K562 (cell line): ENCODE results near the gene NAA40. TPM values are rescaled to one million over a fixed set of nuclear protein-coding genes. Genes with fewer than 3 reads are reported as not detected.
A peak's percentile ranks its signal among the peaks of the same experiment; 100 is the strongest.

Experiments used
- CBX1 ChIP-seq: sonication (generic); IDR thresholded peaks from 2 replicates; pipeline ENCODE4 v1.6.1; 2016; ENCODE audit warnings: antibody characterized with exemption, low read depth, mild to moderate bottlenecking
- CTBP1 ChIP-seq: fragments of 450-650 bp; IDR thresholded peaks from 2 replicates; pipeline ENCODE4 v1.6.1; 2016; ENCODE audit warnings: borderline replicate concordance
- CXXC5 ChIP-seq: fragments of 250-450 bp; sonication (Bioruptor Pico); IDR thresholded peaks from 2 replicates; pipeline ENCODE4 v1.8.0; 2022; ENCODE audit warnings: inconsistent platforms, mild to moderate bottlenecking, moderate library complexity
- DIDO1 ChIP-seq: fragments of 450-650 bp; IDR thresholded peaks from 2 replicates; pipeline ENCODE4 v1.6.1; 2016; ENCODE audit warnings: low read depth, missing biosample characterization, missing genetic modification characterization
- ERF ChIP-seq: fragments of 450-650 bp; formaldehyde crosslinking; IDR thresholded peaks from 2 replicates; pipeline ENCODE4 v1.4.0; 2020; ENCODE audit warnings: mild to moderate bottlenecking, mixed read lengths
- ESRRB ChIP-seq: fragments of 250-450 bp; sonication (Bioruptor Pico); IDR thresholded peaks from 2 replicates; pipeline ENCODE4 v1.5.0; 2020; ENCODE audit warnings: mild to moderate bottlenecking, moderate library complexity, borderline replicate concordance
- LEF1 ChIP-seq: fragments of 450-650 bp; IDR thresholded peaks from 2 replicates; pipeline ENCODE4 v1.6.1; 2016; ENCODE audit warnings: mild to moderate bottlenecking
- NR2C2 ChIP-seq, 2 experiments: fragments of 200-800 bp in 1 of 2; sonication (Bioruptor generic) in 1 of 2; sonication (generic) in 1 of 2; formaldehyde crosslinking in 1 of 2; IDR thresholded peaks; 2 replicates each; pipeline versions ENCODE4 v1.6.1 to v1.8.0; 2016 to 2022; ENCODE audit warnings: mild to moderate bottlenecking in 1 of 2, missing compliant biosample characterization in 1 of 2, missing genetic modification characterization in 1 of 2, missing genetic modification reagents in 1 of 2
- PHB2 ChIP-seq: fragments of 450-650 bp; IDR thresholded peaks from 2 replicates; pipeline ENCODE4 v1.6.1; 2017; ENCODE audit warnings: low read depth
- TAF9B ChIP-seq: fragments of 450-650 bp; IDR thresholded peaks from 2 replicates; pipeline ENCODE4 v1.6.1; 2018; ENCODE audit warnings: mild to moderate bottlenecking; ENCODE audit not compliant: partially characterized antibody
- TEAD2 ChIP-seq: fragments of 450-650 bp; IDR thresholded peaks from 2 replicates; pipeline ENCODE4 v1.6.1; 2016; ENCODE audit warnings: missing genetic modification characterization, control low read depth, missing compliant biosample characterization
- ZC3H4 ChIP-seq: sonication (generic); formaldehyde crosslinking; IDR thresholded peaks from 2 replicates; pipeline ENCODE4 v1.9.0; 2021; ENCODE audit warnings: missing genetic modification reagents, borderline replicate concordance
- ZFPM2 ChIP-seq: fragments of 250-450 bp; sonication (Bioruptor Pico); IDR thresholded peaks from 2 replicates; pipeline ENCODE4 v1.5.1; 2022; ENCODE audit warnings: mild to moderate bottlenecking
- ZNF143 ChIP-seq: sonication (generic); formaldehyde crosslinking; IDR thresholded peaks from 2 replicates; pipeline ENCODE4 v1.9.0; 2022; ENCODE audit warnings: mild to moderate bottlenecking, missing genetic modification reagents
- ZNF384 ChIP-seq: IDR thresholded peaks from 2 replicates; pipeline ENCODE4 v1.6.1; 2012; ENCODE audit warnings: low read depth, low read length, improper control_type of control experiment
- polyA plus RNA-seq, 8 experiments: library from polyadenylated mRNA; depleted of rRNA in 4 of 8; stranded (reverse) in 5 of 8; unstranded in 3 of 8; fragments of >200 nt; fragmentation: Nextera tagmentation in 2 of 8; fragmentation: Illumina TruSeq in 1 of 8; extraction: Ambion mirVana in 2 of 8; extraction: Trizol in 1 of 8; gene quantifications; 2 replicates each; pipeline versions ENCODE4 v1.2.1 to v1.2.3, GENCODE V29; 2011 to 2014; ENCODE audit warnings: inconsistent platforms in 1 of 8, missing spikeins in 1 of 8
- total RNA-seq, 7 experiments: library from RNA; depleted of rRNA in 6 of 7; stranded (reverse); fragments of >200 nt in 6 of 7; fragmentation: Illumina TruSeq in 2 of 7; extraction: Trizol in 2 of 7; gene quantifications; 2 replicates each; pipeline versions ENCODE4 v1.2.1 to v1.2.3, GENCODE V29; 2011 to 2021; ENCODE audit warnings: low replicate concordance in 1 of 7
- TF ChIP-seq, protein P1 (sequence below), 2 experiments: fragments of 250-450 bp in 1 of 2; fragments of 450-650 bp in 1 of 2; sonication (Bioruptor Pico) in 1 of 2; IDR thresholded peaks; 2 replicates each; pipeline versions ENCODE4 v1.6.1 to v1.8.0; 2016 to 2021; ENCODE audit warnings: mild to moderate bottlenecking in 2 of 2, moderate library complexity in 2 of 2, missing compliant biosample characterization in 1 of 2, missing genetic modification characterization in 1 of 2
- TF ChIP-seq, protein P2 (sequence below): fragments of 450-650 bp; IDR thresholded peaks from 2 replicates; pipeline ENCODE4 v1.6.1; 2016; ENCODE audit warnings: low read depth, mild to moderate bottlenecking, moderate library complexity
- TF ChIP-seq, protein P3 (sequence below): IDR thresholded peaks from 3 replicates; pipeline ENCODE4 v1.6.1; 2011; ENCODE audit warnings: borderline replicate concordance, mild to moderate bottlenecking; ENCODE audit not compliant: insufficient read length, insufficient read depth
- TF ChIP-seq, protein P4 (sequence below): sonication (generic); formaldehyde crosslinking; IDR thresholded peaks from 2 replicates; pipeline ENCODE4 v1.8.0; 2022; ENCODE audit warnings: mild to moderate bottlenecking, low read depth, missing genetic modification reagents
- TF ChIP-seq, protein P5 (sequence below), 2 experiments: fragments of 450-650 bp; conservative IDR thresholded peaks; 2 replicates each; pipeline ENCODE4 v1.6.1; 2017; ENCODE audit warnings: mild to moderate bottlenecking in 2 of 2, moderate library complexity in 2 of 2
- TF ChIP-seq, protein P6 (sequence below): sonication (generic); formaldehyde crosslinking; IDR thresholded peaks from 2 replicates; pipeline ENCODE4 v1.5.0; 2020; ENCODE audit warnings: missing genetic modification reagents

The NAA40 gene
- total and polyA plus RNA-seq, 9 of the 15 experiments (the other 6 are each of a cell fraction or from before 2014, with no cell fraction given), result 6.2 to 39.0 (median 23.1) TPM

DNA sequence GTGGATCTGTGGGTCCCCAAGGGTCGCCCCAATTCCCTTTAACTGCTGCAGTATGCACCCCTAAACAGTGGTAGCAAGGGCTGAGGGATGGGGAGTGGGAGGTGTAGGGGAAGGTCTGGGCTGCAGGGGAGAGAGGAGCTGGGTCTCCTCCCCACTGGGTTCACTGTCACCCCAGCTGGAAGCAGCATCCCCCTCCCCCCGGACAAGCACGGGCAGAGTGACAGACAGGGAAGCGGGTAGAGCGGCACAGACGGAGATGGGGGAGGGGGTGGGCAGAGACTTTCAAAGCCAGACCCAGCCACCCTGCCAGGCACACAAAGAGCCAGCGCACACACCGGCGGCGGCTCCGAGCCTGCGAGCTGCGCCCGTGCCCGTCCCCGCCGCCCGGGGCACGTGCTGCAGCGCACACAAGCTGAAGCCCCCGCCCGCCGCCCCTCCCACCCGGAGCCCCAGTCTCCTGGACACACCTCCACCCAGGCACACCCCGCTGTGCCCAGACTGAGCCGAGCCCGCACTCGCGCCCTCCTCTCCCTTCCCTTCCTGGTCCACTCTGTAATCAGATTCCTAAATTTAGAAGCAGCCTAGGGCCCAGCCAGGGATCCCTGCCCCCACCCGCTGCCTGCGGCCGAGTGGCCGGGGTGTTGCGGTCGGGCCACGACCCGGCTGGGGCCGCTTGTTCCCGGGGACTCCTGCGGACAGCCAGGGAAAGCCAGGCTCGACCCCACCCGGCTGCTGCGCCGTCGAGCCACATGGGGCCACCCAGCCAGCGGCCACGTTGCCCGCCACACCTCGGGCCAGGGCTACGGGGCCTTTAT is 20.9 kb upstream of the NAA40 start (continued):
- TF ChIP-seq ESRRB (CRISPR knock-in tag) (no peak), TEAD2 (tag) (no peak), NR2C2 (CRISPR knock-in tag; IDR thresholded peaks at IDR 0.05) (no peak), NR2C2 (tag; IDR thresholded peaks at IDR 0.05) (no peak), ZNF384 (no peak), ERF (0 out of 2 replicates have a peak, but pooled peaks have one; percentile 33), LEF1 (peak; percentile 68), PHB2 (no peak), ZC3H4 (CRISPR knock-in tag) (no peak), CBX1 (0 out of 2 replicates have a peak, but pooled peaks have one; percentile 31), CTBP1 (peak; percentile 40; the same call in 1 of the 2 replicates), ZNF143 (CRISPR knock-in tag) (no peak), TAF9B (no peak), DIDO1 (tag) (no peak), ZFPM2 (CRISPR knock-in tag) (no peak), CXXC5 (peak; percentile 60)
- TF ChIP-seq, protein P1, sequence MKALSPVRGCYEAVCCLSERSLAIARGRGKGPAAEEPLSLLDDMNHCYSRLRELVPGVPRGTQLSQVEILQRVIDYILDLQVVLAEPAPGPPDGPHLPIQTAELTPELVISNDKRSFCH (CRISPR knock-in tag; IDR thresholded peaks at IDR 0.05), result no peak
- TF ChIP-seq, protein P1 (tag; IDR thresholded peaks at IDR 0.05), result peak; percentile 75; the same call in 1 of the 2 replicates
- TF ChIP-seq, protein P2, sequence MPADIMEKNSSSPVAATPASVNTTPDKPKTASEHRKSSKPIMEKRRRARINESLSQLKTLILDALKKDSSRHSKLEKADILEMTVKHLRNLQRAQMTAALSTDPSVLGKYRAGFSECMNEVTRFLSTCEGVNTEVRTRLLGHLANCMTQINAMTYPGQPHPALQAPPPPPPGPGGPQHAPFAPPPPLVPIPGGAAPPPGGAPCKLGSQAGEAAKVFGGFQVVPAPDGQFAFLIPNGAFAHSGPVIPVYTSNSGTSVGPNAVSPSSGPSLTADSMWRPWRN, result no peak
- TF ChIP-seq, protein P3, sequence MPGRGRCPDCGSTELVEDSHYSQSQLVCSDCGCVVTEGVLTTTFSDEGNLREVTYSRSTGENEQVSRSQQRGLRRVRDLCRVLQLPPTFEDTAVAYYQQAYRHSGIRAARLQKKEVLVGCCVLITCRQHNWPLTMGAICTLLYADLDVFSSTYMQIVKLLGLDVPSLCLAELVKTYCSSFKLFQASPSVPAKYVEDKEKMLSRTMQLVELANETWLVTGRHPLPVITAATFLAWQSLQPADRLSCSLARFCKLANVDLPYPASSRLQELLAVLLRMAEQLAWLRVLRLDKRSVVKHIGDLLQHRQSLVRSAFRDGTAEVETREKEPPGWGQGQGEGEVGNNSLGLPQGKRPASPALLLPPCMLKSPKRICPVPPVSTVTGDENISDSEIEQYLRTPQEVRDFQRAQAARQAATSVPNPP, result no peak
- TF ChIP-seq, protein P4, sequence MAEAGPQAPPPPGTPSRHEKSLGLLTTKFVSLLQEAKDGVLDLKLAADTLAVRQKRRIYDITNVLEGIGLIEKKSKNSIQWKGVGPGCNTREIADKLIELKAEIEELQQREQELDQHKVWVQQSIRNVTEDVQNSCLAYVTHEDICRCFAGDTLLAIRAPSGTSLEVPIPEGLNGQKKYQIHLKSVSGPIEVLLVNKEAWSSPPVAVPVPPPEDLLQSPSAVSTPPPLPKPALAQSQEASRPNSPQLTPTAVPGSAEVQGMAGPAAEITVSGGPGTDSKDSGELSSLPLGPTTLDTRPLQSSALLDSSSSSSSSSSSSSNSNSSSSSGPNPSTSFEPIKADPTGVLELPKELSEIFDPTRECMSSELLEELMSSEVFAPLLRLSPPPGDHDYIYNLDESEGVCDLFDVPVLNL, result no peak
- TF ChIP-seq, protein P5, sequence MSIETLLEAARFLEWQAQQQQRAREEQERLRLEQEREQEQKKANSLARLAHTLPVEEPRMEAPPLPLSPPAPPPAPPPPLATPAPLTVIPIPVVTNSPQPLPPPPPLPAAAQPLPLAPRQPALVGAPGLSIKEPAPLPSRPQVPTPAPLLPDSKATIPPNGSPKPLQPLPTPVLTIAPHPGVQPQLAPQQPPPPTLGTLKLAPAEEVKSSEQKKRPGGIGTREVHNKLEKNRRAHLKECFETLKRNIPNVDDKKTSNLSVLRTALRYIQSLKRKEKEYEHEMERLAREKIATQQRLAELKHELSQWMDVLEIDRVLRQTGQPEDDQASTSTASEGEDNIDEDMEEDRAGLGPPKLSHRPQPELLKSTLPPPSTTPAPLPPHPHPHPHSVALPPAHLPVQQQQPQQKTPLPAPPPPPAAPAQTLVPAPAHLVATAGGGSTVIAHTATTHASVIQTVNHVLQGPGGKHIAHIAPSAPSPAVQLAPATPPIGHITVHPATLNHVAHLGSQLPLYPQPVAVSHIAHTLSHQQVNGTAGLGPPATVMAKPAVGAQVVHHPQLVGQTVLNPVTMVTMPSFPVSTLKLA (conservative IDR thresholded peaks at IDR 0.05), result peak in 1 of 2 experiments; percentile 36; a peak in 2 of 4 replicates
- TF ChIP-seq, protein P6, sequence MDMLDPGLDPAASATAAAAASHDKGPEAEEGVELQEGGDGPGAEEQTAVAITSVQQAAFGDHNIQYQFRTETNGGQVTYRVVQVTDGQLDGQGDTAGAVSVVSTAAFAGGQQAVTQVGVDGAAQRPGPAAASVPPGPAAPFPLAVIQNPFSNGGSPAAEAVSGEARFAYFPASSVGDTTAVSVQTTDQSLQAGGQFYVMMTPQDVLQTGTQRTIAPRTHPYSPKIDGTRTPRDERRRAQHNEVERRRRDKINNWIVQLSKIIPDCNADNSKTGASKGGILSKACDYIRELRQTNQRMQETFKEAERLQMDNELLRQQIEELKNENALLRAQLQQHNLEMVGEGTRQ (CRISPR knock-in tag), result peak; percentile 39
